HG03575 (cell line): Measurements from ENCODE around the gene FUT8.
"Not testable (repeated sequence)": the region's sequence is repeated elsewhere in the genome, so short reads cannot be mapped to it uniquely, and the experiment has no call there.

Source experiments
- ATAC-seq: cut with Tn5 transposase; IDR thresholded peaks from one replicate; pipeline ENCODE4 v1.9.1; 2021; ENCODE audit not compliant: unreplicated experiment, insufficient number of reproducible peaks, low FRiP score; ENCODE audit errors: extremely low read depth

The FUT8 gene

GRCh38 chr14:65414961-65415589, 2.5 kb downstream of the FUT8 start:
- ATAC-seq, result no peak

DNA sequence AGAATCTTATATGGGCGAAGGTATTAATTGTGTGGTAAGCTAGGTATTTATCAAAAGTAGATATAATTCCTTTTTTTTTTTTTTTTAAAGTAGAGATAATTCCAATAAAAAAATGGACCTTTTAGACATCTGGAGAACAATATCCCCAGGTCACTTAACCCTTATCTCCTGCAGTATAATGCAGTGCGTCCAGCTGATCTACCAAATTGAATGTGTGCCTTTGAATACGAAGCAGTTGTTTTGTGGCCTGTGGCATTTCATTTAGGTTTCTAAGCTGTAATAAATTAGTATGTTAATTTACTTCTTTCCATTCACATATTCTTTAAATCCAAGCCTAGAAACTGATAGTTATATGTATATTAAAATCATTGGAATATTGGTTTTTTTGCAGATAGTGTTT, 3.1 kb downstream of the FUT8 start:
- no peak for ATAC-seq

DNA sequence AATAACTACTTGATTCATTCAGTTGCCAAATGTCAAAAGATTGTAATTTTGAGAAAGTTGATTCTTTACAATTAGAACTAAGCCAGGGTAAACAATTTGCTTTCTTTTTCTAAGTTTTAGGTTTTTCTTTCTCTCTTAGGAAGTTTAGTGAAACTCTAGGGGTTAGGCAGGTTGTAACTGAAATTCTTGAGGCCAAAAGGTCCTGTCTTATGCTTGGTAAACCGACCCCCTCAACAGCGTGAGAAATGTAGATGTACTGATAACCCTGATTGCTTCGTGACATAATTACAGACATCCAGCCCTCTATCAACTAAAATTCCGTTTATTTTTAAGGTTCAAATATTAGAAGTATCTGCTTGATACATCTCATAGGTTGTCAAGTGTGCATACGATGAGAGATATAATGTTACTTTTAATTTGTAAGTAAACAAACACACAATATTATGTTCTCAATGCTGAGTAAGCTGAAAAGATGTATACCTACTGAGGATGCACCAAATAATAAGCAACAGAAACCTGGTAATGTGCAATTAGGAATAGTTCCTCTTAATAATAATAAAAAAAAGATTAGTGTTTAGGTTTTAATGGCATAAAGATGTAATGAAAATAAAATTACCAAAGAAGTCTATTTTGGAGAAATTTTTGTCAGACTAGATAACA, 7.2 kb downstream of the FUT8 start:
- ATAC-seq, result no peak

GRCh38 chr14:65421201-65421981, 8.9 kb downstream of the FUT8 start:
- no peak for ATAC-seq

GRCh38 chr14:65422088-65422834, 9.7 kb downstream of the FUT8 start:
- no peak for ATAC-seq

- no peak for ATAC-seq
Observed at GRCh38 chr14:65423982-65424381, 11.5 kb downstream of the FUT8 start.

GRCh38 chr14:65424531-65424930, 12.0 kb downstream of the FUT8 start:
- no peak for ATAC-seq

GRCh38 chr14:65425885-65426284, 13.4 kb downstream of the FUT8 start:
- ATAC-seq, result no peak

GRCh38 chr14:65426902-65427301, 14.4 kb downstream of the FUT8 start:
- not testable (repeated sequence) for ATAC-seq

DNA sequence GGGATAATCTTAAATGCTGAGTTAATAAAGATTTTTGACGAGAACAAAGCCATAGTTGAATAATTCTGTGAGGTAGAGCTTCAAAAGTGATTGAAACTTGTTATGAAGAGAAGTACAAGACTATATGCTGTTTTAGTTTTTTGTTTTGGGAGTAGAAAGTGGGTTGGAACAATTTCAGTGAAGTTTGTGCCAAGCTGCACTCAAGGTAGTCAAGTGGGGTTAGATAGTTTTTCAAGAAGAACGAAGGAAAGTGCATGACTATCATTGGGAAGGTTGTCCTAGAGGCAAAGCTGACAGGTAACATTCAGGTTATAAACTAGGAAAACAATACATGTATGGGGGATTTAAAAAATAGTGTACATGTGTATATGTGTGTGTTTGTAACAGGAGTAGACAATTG, 16.2 kb downstream of the FUT8 start:
- ATAC-seq, result no peak

- ATAC-seq, result no peak
Observed at GRCh38 chr14:65429757-65430156, 17.2 kb downstream of the FUT8 start.

DNA sequence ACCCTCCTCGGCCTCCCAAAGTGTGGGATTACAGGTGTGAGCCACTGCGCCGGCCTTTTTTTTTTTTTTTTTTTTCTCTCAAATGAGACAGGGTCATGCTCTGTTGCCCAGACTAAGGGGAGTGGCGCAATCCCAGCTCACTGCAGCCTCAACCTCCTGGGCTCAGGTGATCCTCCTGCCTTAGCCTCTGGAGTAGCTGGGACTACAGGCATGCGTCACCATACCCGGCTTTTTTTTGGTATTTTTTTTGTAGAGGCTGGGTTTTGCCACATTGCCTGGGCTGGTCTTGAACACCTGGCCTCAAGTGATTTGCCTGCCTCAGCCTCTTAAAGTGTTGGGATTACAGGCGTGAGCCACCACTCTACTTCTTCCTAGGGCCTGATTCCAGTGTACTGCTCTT, 18.7 kb downstream of the FUT8 start:
- no peak for ATAC-seq

GRCh38 chr14:65431951-65432350, 19.4 kb downstream of the FUT8 start:
- ATAC-seq, result no peak

- no peak for ATAC-seq
Observed at GRCh38 chr14:65432361-65432948, 19.9 kb downstream of the FUT8 start.

DNA sequence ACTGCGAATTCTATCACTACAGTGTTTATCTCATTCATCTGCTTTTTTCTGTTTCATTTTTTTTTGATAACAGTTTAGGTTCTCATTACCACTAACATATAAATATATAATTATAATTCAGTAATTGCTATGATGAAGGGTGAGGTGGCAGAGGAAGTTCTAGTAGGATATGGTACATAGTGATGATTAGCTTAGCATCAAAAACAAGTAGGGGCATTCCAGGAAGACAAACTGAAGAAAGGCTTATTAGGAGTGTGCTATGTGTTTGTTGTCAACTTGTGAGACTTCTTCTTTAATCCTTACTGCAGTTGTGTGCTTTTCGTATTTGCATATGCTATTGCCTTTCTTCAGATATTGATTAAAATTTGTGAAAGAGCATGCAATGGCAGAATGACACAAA, 20.6 kb downstream of the FUT8 start:
- ATAC-seq, result no peak

DNA sequence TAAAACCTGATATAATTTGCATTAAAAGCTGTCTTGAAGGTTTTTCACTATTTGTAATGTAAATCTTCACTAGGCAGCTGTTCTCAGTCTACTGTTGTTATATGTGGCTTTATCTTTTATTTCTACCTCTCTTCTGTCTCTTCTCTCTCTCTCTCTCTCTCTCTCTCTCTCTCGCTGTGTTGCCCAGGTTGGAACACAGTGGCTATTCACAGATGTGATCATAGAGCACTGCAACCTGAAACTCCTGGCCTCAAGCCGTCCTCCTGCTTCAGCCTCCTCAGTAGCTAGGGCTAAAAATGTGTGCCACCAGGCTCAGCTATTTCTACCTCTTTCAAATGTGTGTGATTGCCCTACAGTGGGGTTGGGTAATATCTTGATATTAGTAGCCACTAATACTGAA, 21.1 kb downstream of the FUT8 start:
- ATAC-seq, result no peak

- ATAC-seq, result no peak
Observed at GRCh38 chr14:65434216-65434850, 21.8 kb downstream of the FUT8 start.

- no peak for ATAC-seq
Observed at GRCh38 chr14:65438266-65438933, 25.9 kb downstream of the FUT8 start.
